Stimulated activated naive CD4-positive, alpha-beta T cell (primary cell): ENCODE data around the gene GLYR1.

Experiments
- DNase-seq, 6 experiments: peaks; one replicate each; lab custom pipeline; 2025; lab: John Stamatoyannopoulos, UW

The GLYR1 gene

GRCh38 chr16:4765511-4766474, 81.3 kb downstream of the GLYR1 start:
- DNase-seq, result no peak

GRCh38 chr16:4763791-4764190, 83.3 kb downstream of the GLYR1 start:
- DNase-seq, result no peak

GRCh38 chr16:4762205-4762604, 84.9 kb downstream of the GLYR1 start:
- DNase-seq, result no peak

- no peak for DNase-seq
These were observed 86.7 kb downstream of the GLYR1 start for GRCh38 chr16:4760221-4760910.

GRCh38 chr16:4755687-4756086, 91.4 kb downstream of the GLYR1 start:
- DNase-seq, result no peak

- DNase-seq, result no peak
These were observed 92.2 kb downstream of the GLYR1 start for GRCh38 chr16:4754865-4755264.

GRCh38 chr16:4753227-4753626, 93.9 kb downstream of the GLYR1 start:
- no peak for DNase-seq
